Activated CD8-positive, alpha-beta memory T cell treated with anti-CD3 and anti-CD28 coated beads, Interleukin-2, amount 50 U/mL, for 48 hours (primary cell): ENCODE results near the gene MLXIPL.
A peak's percentile ranks its signal among the peaks of the same experiment; 100 is the strongest.
"Not testable (repeated sequence)": the region's sequence is repeated elsewhere in the genome, so short reads cannot be mapped to it uniquely, and the experiment has no call there.

ENCODE experiments used
- DNase-seq: peaks from one replicate; pipeline ENCODE4 v3.0.0-alpha.2; 2020

The MLXIPL gene

GRCh38 chr7:73611017-73611555 is 13.2 kb downstream of the MLXIPL start:
- no peak for DNase-seq

DNA sequence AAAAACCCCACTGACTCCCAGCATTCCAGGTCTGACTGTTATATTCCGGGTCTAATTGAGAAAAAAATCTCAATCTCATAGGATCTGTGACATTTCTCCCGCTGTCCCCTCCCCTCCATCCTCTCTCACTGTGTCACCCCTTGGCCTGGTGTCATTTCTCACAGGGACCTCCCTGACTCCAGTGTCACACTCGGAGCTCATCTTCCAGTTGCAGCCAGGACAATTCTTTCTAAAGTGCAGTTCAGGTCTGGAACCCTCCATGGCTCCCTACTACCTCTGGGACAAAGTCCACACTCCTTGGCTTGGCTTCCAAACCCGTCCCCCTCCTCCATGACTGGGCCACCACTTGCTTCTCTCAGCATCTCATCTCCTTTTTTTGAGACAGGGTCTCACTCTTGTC is 14.2 kb downstream of the MLXIPL start:
- DNase-seq = no peak

- not testable (repeated sequence) for DNase-seq
Observed at GRCh38 chr7:73607692-73607983, 16.7 kb downstream of the MLXIPL start.

DNA sequence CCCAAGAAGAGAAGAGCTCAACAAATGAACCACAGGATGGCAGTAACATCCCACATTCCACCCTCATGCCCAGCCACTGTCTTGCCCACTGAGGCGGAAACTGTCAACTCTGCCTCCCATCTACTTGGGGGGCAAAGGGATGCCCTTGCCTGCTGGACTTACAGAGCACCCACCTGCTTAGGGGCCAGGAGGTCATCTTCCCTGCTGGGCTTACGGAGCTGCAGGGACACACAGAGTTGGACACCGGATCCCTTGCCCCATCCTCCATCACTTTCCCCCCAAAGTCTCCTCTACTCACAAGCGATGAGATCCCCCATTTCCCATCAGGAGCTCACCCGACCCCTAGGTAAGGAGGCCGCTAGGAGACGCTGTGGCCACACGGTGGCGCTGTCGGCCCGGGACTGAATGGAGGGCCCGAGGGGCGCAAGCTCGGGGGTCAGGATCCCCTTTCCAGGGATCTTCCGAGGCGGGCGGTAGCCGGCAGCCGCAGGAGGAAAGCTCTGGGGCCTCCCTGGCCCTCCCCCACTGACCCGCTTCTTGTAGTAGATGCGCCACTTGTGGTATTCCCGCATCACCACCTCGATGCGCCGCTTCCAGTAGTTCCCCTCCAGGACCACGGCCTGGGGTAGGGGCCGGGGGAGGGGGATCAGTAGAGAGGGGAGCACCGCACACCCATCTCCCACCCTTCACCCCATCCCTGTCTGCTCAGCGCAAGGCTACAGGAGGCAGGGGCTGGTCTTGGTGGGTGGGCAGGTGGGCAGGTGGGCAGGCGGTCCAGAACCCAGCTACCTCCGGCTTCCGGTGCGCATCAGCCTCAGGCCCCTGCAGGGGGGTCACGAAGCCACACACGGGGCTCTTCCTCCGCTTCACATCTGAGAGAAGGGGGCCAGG is 17.3 kb downstream of the MLXIPL start:
- peak; percentile 94 for DNase-seq

DNA sequence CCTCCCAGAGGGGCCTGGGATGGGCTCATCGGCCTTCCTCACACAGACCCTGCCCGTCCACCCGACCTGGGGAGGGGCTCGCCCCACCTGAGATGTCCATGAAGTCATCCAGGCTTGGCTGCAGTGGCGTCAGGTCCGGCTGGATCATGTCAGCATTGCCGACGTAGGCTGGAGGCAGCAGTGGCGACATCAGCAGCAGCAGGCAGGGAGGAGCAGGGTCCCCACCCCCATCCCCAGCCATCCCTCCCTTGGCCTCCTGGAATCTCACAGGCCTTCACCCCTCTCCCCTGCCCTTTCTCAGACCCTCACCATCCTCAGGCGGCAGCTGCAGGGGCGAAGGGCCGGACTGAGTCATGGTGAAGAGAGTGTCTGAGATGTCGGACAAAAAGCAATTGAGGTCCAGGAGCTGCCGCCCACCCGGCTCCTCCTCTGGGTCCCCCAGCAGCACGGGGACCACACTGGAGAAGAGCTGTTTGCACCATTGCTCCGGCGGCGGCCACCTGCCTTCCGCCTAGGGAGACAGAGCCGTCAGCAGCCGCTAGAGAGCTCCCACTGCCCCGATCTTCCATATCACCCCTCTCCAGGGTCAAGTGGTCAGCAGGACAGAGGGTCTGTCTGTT is 18.6 kb downstream of the MLXIPL start:
- no peak for DNase-seq

DNA sequence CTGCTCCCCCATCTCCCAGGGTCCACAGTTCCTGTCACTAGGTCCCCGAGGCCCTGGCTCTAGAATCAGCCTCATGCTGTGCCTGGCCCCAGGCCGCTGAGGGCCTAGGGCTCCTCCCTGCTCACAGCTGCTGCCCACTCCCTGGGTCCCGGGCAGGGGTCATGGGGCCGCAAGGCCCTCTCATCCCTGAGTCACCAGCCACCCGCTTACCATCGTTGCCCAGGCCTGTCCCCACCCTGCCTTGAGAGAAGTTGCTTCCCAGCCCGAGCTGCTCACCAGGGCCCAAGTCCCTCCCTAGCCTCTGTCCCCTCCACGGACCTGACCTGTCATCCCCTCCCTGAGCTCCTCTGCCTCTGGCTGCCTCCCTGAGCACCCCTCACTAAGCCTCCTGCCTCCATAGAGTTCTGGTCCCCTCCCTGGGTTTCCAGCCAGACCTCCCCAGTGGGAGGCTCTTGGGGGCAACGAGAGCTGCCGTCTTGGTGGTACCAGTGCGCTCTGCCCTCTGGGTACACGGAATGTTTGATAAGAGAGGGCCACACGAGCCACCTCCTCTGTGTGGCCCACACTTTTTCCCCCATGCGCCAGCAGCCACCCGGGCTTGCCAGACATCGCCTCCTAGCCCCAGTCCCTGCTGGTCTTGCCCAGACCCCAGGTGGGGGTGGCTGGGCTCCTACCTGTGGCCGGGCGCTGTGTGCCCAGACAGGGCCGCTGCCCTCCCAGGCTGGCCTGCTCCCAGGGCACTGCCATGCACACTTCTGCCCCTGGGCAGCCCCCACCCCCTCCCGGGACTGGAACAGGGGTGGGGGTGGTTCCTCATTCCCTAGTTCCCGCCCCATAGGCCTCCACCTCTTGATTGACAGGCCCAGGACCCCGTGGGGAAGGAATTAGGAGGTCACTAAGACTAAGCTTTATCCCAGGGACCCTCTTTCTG is 21.3 kb downstream of the MLXIPL start:
- DNase-seq = no peak

DNA sequence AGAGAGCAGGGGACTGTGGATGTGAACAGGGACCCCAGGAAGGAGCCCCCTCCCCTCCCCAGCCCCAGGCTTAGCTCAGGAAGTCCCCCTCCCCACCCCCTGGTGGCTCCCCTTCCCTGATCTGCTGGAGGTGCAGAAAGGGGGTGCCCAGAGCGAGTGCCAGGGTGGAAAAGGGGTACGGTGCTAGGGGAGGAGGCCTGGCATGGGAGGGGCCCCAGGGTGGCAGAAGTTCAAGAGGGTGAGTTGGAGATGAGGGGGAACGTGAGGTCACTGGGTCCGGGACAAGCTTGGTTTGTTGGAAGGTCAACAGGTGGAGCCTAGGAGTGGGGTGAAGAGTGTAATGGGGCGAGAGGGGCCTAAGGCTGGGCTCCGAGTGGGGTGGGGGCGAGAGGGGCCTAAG is 24.4 kb downstream of the MLXIPL start:
- DNase-seq = no peak

DNA sequence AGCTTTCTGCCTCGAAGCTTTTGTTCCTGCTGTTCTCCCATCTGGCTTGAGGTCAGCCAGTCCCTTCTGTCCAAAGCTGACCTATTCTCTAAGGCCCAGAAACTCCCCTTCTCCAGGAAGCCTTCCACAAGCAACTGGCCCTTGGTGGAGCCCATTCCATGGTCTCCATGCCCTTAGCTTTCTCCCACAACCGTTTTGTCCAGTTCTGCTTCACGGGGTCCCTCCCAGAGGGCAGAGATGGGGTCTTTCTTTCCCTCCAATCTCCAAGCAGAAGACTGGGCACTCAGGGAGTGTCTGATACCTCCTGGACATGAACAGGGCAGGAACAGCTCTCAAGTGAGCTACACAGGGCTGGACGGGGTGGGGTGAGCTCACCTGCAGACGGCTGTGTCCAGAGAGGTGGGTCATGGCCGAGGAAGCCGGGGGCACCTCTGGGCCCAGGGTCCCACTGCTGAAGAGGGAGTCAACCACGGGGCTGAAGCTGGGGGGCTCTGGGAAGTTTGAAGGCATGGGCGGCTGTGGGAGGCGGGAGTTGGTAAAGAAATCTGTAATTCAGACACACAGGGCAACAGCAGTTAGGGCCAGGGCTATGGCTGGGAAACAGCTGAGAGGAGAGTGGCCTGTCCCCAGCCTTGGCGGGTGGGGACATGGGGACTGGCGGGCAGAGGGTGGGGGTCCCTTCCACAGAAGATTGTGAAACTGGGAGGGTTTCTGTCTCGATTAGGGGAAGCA is 25.0 kb downstream of the MLXIPL start:
- DNase-seq = no peak

DNA sequence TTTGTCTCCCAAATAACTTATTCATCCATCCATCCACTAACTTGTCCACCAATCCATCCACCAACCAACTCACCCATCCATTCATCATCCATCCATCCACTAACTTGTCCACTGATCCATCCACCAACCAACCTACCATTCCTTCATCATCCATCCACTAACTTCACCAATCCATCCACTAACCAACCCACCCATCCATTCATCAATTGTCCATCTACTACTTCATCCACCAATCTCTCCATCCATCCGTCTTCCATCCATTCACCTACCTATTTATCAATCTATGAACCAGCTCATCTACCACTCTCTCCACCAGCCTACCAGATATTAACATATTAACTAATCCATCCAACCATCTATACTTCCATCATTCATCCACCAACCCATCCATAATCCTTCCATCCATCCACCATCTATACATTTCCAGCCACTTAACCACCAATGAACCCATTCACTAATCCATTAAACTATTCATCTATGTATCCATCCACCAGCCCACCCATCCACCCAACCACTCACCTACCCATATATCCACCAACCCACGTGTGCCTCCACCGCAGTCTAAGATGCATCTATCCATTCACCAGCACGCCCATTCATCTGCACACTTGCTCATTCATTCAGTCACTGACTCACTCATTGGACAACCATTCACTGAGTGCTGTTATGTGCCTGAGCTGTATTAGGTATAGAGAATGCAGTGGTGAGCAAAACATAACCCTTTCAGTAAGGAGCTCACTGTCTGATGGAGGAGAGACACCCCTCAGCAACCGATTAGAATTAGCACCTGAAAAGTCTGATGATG is 26.1 kb downstream of the MLXIPL start:
- DNase-seq = no peak

- no peak for DNase-seq
Observed at GRCh38 chr7:73596191-73597065, 27.9 kb downstream of the MLXIPL start.

GRCh38 chr7:73595358-73595757 is 29.0 kb downstream of the MLXIPL start:
- DNase-seq = no peak

- DNase-seq = no peak
Observed at GRCh38 chr7:73593207-73594045, 30.9 kb downstream of the MLXIPL start.

- DNase-seq = no peak
Observed at GRCh38 chr7:73586911-73587310, 37.4 kb downstream of the MLXIPL start.

DNA sequence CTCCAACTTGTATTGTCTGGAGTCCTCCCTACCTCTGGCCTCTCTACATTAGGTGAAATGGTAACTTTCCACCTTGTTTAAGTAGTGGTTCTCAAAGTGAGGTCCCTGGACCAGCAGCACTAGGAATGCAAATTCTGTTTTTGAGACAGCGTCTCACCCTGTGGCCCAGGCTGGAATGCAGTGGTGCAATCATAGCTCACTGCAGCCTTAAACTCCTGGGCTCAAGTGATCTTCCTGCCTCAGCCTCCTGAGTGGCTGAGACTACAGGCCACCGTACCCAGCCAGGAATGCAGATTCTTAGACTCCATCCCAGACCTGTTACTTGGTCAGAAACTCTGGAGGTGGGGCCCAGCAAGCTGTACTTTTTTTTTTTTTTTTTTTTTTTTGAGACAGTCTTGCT is 39.1 kb downstream of the MLXIPL start:
- no peak for DNase-seq

DNA sequence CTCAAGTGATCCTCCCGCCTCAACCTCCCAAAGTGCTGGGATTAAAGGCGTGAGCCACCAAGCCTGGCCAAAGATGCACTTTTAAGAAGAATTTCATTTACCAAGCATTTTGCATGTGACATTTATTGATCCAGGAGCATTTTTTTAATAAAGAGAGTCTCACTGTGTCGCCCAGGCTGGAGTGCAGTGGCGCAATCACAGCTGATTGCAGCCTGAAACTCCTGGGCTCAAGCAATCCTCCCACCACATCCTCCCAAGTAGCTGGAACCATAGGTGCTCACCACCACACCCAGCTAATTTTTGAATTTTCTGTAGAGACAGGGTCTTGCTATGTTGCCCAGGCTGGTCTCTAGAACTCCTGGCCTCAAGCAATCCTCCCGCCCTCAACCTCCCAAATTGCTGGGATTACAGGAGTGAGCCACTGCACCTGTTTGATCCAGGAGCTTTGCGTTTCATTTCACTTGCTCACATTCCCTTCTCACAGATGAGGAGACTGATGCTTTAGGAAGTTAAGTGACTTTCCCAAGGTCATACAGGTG is 41.6 kb downstream of the MLXIPL start:
- no peak for DNase-seq

GRCh38 chr7:73581006-73581405 is 43.3 kb downstream of the MLXIPL start:
- DNase-seq = not testable (repeated sequence)

- peak; percentile 98 for DNase-seq
Observed at GRCh38 chr7:73578342-73579128, 45.8 kb downstream of the MLXIPL start, which contains the start of gene TBL2. Gene TBL2 (minus strand): TSS chr7:73578579. CDS start chr7:73578549, 30 bp downstream.

DNA sequence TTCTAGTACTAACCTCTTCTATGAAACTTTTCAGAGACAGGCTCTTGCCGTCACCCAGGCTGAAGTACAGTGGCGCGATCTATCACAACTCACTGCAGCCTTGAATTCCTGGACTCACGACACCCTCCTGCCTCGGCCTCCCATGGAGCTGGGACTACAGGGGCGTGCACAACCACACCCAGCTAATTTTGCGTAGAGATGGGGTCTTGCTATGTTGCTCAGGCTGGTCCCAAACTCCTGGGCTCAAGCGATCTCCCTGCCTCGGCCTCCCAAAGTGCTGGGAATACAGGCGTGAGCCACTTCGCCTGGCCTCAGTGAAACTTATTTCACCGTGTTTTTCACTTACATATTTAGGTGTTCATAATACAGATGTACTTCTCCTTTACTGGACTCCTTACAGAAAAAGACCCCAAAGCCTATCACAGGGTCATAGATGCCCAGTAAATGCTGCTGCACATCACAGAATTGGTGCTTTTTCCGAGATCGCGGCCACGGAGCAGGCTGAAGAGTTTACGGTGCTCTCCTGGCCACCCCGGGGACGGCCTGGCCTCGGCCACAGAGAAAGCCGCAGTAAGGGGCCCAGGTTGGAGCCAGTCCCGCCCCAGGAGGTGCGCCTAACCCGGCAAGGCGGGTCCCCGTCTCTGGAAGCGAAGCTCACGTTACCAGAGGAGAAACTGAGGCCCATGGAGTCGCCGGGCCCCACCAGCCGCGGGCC is 46.5 kb downstream of the MLXIPL start:
- no peak for DNase-seq
